ENCODE measurements around the gene TP53I13.

DNA sequence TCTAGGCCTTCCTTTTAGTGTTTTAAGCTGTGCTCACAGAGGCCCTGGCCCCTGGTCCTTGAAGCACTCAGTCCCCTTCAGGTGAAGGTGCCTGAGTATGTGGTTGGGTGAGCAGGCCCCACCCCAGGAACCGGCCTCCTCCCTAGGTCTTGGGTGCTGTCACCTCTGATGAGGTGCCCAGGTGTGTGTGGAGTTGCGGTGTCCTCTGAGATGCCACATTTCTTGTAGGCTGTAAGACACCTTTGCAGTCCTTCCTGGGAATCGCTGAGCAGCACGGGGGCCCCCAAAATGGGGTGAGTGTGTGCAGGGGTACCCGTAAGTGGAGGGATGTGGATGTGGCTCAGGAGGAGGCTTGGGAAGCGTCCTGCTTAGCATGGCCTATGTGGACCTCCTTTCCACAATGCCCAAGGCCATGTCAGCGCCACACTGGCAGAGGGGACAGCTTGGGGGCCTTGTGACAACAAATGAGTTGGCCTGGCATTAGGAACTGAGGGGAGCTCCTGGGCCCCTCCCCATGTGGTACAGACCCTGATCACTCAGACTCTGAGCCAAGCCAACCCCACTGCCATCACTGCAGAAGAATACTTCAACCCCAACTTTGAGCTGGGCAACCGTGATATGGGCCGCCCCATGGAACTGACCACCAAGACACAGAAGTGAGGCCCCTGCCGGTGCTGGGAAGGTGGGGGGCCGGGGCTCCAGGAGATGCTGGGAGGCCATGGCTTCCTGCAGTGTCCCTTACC is 43.0 kb downstream of the TP53I13 start:
- TF ChIP-seq, protein P1, sequence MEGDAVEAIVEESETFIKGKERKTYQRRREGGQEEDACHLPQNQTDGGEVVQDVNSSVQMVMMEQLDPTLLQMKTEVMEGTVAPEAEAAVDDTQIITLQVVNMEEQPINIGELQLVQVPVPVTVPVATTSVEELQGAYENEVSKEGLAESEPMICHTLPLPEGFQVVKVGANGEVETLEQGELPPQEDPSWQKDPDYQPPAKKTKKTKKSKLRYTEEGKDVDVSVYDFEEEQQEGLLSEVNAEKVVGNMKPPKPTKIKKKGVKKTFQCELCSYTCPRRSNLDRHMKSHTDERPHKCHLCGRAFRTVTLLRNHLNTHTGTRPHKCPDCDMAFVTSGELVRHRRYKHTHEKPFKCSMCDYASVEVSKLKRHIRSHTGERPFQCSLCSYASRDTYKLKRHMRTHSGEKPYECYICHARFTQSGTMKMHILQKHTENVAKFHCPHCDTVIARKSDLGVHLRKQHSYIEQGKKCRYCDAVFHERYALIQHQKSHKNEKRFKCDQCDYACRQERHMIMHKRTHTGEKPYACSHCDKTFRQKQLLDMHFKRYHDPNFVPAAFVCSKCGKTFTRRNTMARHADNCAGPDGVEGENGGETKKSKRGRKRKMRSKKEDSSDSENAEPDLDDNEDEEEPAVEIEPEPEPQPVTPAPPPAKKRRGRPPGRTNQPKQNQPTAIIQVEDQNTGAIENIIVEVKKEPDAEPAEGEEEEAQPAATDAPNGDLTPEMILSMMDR (IDR thresholded peaks at IDR 0.05 in 2 of 3, conservative IDR thresholded peaks at IDR 0.05 in 1 of 3; ENCODE audit: control insufficient read depth in 2 of 3, extremely low read depth in 1 of 3, insufficient read depth in 1 of 3, low read depth in 3 of 3, low read length in 3 of 3) = no peak
- TF ChIP-seq CBX3 (IDR thresholded peaks at IDR 0.05; ENCODE audit: borderline replicate concordance, low read depth) = no peak
